Fibroblast of the aortic adventitia (primary cell): Measurements from ENCODE around the gene HAUS5. TPM values are rescaled to one million over a fixed set of nuclear protein-coding genes. Genes with fewer than 3 reads are reported as not detected.

Source experiments
- DNase-seq: peaks from one replicate; pipeline ENCODE4 v3.0.0-alpha.2; 2010; ENCODE audit warnings: low read depth
- H3K4me3 ChIP-seq: 2 replicates; pipeline ENCODE4 v1.5.1; 2011; ENCODE audit warnings: low read depth, mild to moderate bottlenecking, control low read depth, low read length, moderate library complexity
- CTCF ChIP-seq: IDR thresholded peaks from 2 replicates; pipeline ENCODE4 v1.5.1; 2011; ENCODE audit warnings: mild to moderate bottlenecking, low read length, control low read depth, inconsistent platforms; ENCODE audit not compliant: insufficient read depth
- total RNA-seq: library from RNA; depleted of rRNA; stranded (reverse); fragments of >200 nt; gene quantifications from 2 replicates; pipeline ENCODE4 v1.2.3, GENCODE V29; 2012; ENCODE audit warnings: low replicate concordance

The HAUS5 gene
- total RNA-seq, result 5.7 and 9.9 TPM in 2 replicates

- H3K4me3 ChIP-seq, result peak within 1 kb of the TSS; percentile 96
- peak; percentile 84 for DNase-seq
These were observed at the start of gene HAUS5 for GRCh38 chr19:35612559-35613321. Gene HAUS5 (plus strand): TSS chr19:35612735. CDS start chr19:35612795, 60 bp downstream.

GRCh38 chr19:35562776-35563175 lies 49.8 kb upstream of the HAUS5 start:
- H3K4me3 ChIP-seq, result no peak overlapping the region
- no peak for TF ChIP-seq CTCF
- no peak for DNase-seq

More at GRCh38 chr19:35612559-35613321, at the start of gene HAUS5:
- no peak for TF ChIP-seq CTCF

- no peak for DNase-seq
- no peak for TF ChIP-seq CTCF
These were observed 49.2 kb upstream of the HAUS5 start, which contains the start of gene ATP4A for GRCh38 chr19:35563207-35563829. Gene ATP4A (minus strand): TSS chr19:35563658. CDS start chr19:35563629, 29 bp downstream.

GRCh38 chr19:35565016-35565856 lies 47.3 kb upstream of the HAUS5 start:
- H3K4me3 ChIP-seq, result no peak overlapping the region
- no peak for TF ChIP-seq CTCF
- no peak for DNase-seq

More at GRCh38 chr19:35563207-35563829, 49.2 kb upstream of the HAUS5 start, which contains the start of gene ATP4A:
- H3K4me3 ChIP-seq, result no peak within 1 kb of the TSS

GRCh38 chr19:35566738-35567137 lies 45.8 kb upstream of the HAUS5 start:
- no peak for TF ChIP-seq CTCF
- no peak for DNase-seq
- H3K4me3 ChIP-seq, result no peak overlapping the region

GRCh38 chr19:35569281-35569781 lies 43.2 kb upstream of the HAUS5 start:
- no peak overlapping the region for H3K4me3 ChIP-seq
- no peak for TF ChIP-seq CTCF
- no peak for DNase-seq
